RWPE1 (cell line): Measurements from ENCODE around the gene CHADL.

Experiments
- CTCF ChIA-PET: fragments of 350-600 bp; sonication (Branson Sonifier 250); formaldehyde crosslinking; extraction: SDS; loops from one replicate; lab custom pipeline; 2021; lab: Yijun Ruan, JAX
- POLR2A ChIA-PET: fragments of 400-600 bp; formaldehyde crosslinking; extraction: SDS; loops from one replicate; lab custom pipeline; 2020; ENCODE audit warnings: antibody characterized with exemption; ENCODE audit not compliant: low non-redundant PET; lab: Yijun Ruan, JAX
- DNase-seq: peaks from one replicate; pipeline ENCODE4 v3.0.0; 2012; ENCODE audit warnings: low spot score
- H3K27ac ChIP-seq: fragments of 450-650 bp; 2 replicates; pipeline ENCODE4 v1.5.1; 2017
- TF ChIP-seq, protein P1 (sequence below): fragments of 450-650 bp; conservative IDR thresholded peaks from 2 replicates; pipeline ENCODE4 v1.5.1; 2017; ENCODE audit warnings: low read depth, mild to moderate bottlenecking

The CHADL gene

GRCh38 chr22:41248758-41249157 is 8.0 kb upstream of the CHADL start:
- ChIA-PET CTCF (no interaction called here), POLR2A (no interaction called here)
- TF ChIP-seq, protein P1, sequence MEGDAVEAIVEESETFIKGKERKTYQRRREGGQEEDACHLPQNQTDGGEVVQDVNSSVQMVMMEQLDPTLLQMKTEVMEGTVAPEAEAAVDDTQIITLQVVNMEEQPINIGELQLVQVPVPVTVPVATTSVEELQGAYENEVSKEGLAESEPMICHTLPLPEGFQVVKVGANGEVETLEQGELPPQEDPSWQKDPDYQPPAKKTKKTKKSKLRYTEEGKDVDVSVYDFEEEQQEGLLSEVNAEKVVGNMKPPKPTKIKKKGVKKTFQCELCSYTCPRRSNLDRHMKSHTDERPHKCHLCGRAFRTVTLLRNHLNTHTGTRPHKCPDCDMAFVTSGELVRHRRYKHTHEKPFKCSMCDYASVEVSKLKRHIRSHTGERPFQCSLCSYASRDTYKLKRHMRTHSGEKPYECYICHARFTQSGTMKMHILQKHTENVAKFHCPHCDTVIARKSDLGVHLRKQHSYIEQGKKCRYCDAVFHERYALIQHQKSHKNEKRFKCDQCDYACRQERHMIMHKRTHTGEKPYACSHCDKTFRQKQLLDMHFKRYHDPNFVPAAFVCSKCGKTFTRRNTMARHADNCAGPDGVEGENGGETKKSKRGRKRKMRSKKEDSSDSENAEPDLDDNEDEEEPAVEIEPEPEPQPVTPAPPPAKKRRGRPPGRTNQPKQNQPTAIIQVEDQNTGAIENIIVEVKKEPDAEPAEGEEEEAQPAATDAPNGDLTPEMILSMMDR: no peak
- H3K27ac ChIP-seq: peak overlapping the region; percentile 82
- DNase-seq: no peak

GRCh38 chr22:41248314-41248713 is 7.6 kb upstream of the CHADL start:
- no peak for DNase-seq
- ChIA-PET POLR2A (no interaction called here), CTCF (interaction anchor here (0.6 kb wide), 2 partner anchors 11 to 12 kb away, joined by 3 read pairs; no protein-coding TSS in a partner anchor)
- peak overlapping the region; percentile 82 for H3K27ac ChIP-seq
- TF ChIP-seq, protein P1: no peak

GRCh38 chr22:41247703-41248102 is 7.0 kb upstream of the CHADL start:
- POLR2A ChIA-PET: no interaction called here
- CTCF ChIA-PET: interaction anchor here (0.6 kb wide), 2 partner anchors 11 to 12 kb away, joined by 3 read pairs; no protein-coding TSS in a partner anchor

DNA sequence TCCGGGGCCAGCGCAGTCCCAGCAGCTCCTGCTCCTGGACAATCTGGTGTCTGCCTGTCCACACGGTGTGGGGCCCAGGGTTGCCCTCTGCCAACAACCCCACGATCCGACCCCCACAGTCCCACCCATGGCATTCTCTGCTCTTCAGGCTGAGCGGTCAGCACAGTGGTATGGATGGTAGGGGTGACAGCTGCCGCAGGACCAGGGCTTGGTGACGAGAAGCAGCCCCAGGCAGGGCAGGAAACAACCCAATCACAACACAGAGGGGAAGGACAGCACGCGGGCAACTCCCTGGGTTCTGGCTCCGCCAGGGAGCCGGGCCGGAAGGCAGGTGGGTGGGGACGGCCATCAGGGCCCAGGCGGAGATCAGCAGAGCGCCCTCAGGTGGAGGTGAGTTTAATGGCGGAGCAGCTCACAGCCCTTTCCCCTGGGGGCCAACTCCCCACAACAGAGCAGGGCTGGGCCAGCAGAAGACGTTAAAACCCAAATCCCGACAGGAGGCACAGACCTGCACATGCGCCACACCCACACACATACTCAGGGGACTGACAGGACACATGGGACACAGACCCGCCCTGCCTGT is 5.3 kb upstream of the CHADL start:
- TF ChIP-seq, protein P1: no peak
- CTCF ChIA-PET: no interaction called here
- POLR2A ChIA-PET: no interaction called here
- peak overlapping the region; percentile 82 for H3K27ac ChIP-seq
- no peak for DNase-seq

More at GRCh38 chr22:41247703-41248102, 7.0 kb upstream of the CHADL start:
- TF ChIP-seq, protein P1: no peak
- no peak for DNase-seq
- H3K27ac ChIP-seq: peak overlapping the region; percentile 82

GRCh38 chr22:41243361-41243760 is 2.6 kb upstream of the CHADL start:
- TF ChIP-seq, protein P1: no peak
- CTCF ChIA-PET: interaction anchor here (0.6 to 0.8 kb wide), 2 partner anchors 32 to 354 kb away, joined by 3 to 4 read pairs; no protein-coding TSS in a partner anchor

DNA sequence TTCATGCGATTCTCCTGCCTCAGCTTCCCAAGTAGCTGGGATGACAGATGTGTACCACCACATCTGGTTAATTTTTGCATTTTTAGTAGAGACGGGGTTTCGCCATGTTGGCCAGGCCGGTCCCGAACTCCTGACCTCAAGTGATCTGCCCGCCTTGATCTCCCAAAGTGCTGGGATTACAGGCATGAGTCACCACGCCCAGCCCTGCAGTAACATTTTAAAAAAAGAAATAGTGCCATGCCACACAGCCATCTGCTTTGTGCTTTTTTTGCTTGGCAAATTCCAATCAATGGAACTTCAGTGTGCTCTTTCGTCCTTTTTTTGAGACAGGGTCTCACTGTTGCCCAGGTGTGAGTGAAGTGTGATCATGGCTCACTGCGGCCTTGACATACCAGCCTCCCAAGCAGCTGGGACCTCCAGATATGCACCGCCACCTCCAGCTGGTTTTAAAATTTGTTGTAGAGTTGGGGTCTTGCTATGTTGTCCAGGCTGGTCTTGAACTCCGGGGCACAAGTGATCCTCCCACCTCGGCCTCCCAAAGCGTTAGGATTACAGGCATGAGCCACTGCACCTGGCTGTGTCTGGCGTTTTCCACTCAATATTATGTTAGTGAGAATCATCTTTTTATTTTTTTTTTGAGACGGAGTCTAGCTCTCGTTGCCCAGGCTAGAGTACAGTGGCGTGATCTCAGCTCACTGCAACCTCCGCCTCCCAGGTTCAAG is 1.8 kb upstream of the CHADL start:
- TF ChIP-seq, protein P1: no peak
- POLR2A ChIA-PET: no interaction called here
- no peak for DNase-seq
- CTCF ChIA-PET: no interaction called here
- peak overlapping the region; percentile 82 for H3K27ac ChIP-seq

More at GRCh38 chr22:41243361-41243760, 2.6 kb upstream of the CHADL start:
- DNase-seq: no peak
- POLR2A ChIA-PET: no interaction called here
- H3K27ac ChIP-seq: peak overlapping the region; percentile 82
